ENCODE measurements around the gene MAP2K3.

Gene MAP2K3

GRCh38 chr17:21283482-21284318 lies 811 bp upstream of the MAP2K3 start:
- Histone ChIP-seq H3K9me3 (ENCODE audit: control insufficient read depth in 1 of 2, low read length in 2 of 2) (no peaks in the 10 kb centered on the region), H3K4me3 (ENCODE audit: low read depth in 1 of 2, low read length in 2 of 2) (peak overlapping the region; percentile 62 to 71), H3K9ac (ENCODE audit: low read depth in 1 of 2, low read length in 2 of 2) (peak overlapping the region; percentile 28 to 65), H3K27ac (ENCODE audit: low read depth, low read length) (no peak overlapping the region), H3K36me3 (ENCODE audit: control insufficient read depth in 1 of 2, insufficient read depth in 2 of 2, low read length in 2 of 2) (no peaks in the 10 kb centered on the region), H3K4me1 (ENCODE audit: control insufficient read depth in 1 of 2, insufficient read depth in 2 of 2, low read length in 2 of 2) (peaks cover 33 to 49% of the 10 kb centered on the region in 2 donors), H3K27me3 (ENCODE audit: control insufficient read depth in 1 of 2, insufficient read depth in 2 of 2, low read length in 2 of 2) (no peaks in the 10 kb centered on the region)

- Histone ChIP-seq H3K4me1 (ENCODE audit: control insufficient read depth in 1 of 2, insufficient read depth in 2 of 2, low read length in 2 of 2) (peaks cover 37 to 52% of the 10 kb centered on the region in 2 donors), H3K9me3 (ENCODE audit: control insufficient read depth in 1 of 2, low read length in 2 of 2) (no peaks in the 10 kb centered on the region), H3K36me3 (ENCODE audit: control insufficient read depth in 1 of 2, insufficient read depth in 2 of 2, low read length in 2 of 2) (no peaks in the 10 kb centered on the region), H3K27ac (ENCODE audit: low read depth, low read length) (peak overlapping the region; percentile 99), H3K9ac (ENCODE audit: low read depth in 1 of 2, low read length in 2 of 2) (peak overlapping the region; percentile 93 to 97), H3K4me3 (ENCODE audit: low read depth in 1 of 2, low read length in 2 of 2) (peak overlapping the region; percentile 86 to 91), H3K27me3 (ENCODE audit: control insufficient read depth in 1 of 2, insufficient read depth in 2 of 2, low read length in 2 of 2) (no peaks in the 10 kb centered on the region)
Measured at GRCh38 chr17:21285164-21286065, 904 bp downstream of the MAP2K3 start.

GRCh38 chr17:21286066-21286770 lies 1.7 kb downstream of the MAP2K3 start:
- peak overlapping the region; percentile 99 for H3K27ac ChIP-seq (ENCODE audit: low read depth, low read length)
- no peaks in the 10 kb centered on the region for H3K36me3 ChIP-seq (ENCODE audit: control insufficient read depth in 1 of 2, insufficient read depth in 2 of 2, low read length in 2 of 2)
- H3K4me3 ChIP-seq (ENCODE audit: low read depth in 1 of 2, low read length in 2 of 2) = peak overlapping the region; percentile 86 to 91
- H3K27me3 ChIP-seq (ENCODE audit: control insufficient read depth in 1 of 2, insufficient read depth in 2 of 2, low read length in 2 of 2) = no peaks in the 10 kb centered on the region
- peaks cover 37 to 54% of the 10 kb centered on the region in 2 donors for H3K4me1 ChIP-seq (ENCODE audit: control insufficient read depth in 1 of 2, insufficient read depth in 2 of 2, low read length in 2 of 2)
- H3K9ac ChIP-seq (ENCODE audit: low read depth in 1 of 2, low read length in 2 of 2) = peak overlapping the region; percentile 93 to 97
- no peaks in the 10 kb centered on the region for H3K9me3 ChIP-seq (ENCODE audit: control insufficient read depth in 1 of 2, low read length in 2 of 2)

GRCh38 chr17:21286909-21287702 lies 2.6 kb downstream of the MAP2K3 start:
- peak overlapping the region; percentile 93 to 97 for H3K9ac ChIP-seq (ENCODE audit: low read depth in 1 of 2, low read length in 2 of 2)
- H3K27ac ChIP-seq (ENCODE audit: low read depth, low read length) = peak overlapping the region; percentile 99
- no peaks in the 10 kb centered on the region for H3K27me3 ChIP-seq (ENCODE audit: control insufficient read depth in 1 of 2, insufficient read depth in 2 of 2, low read length in 2 of 2)
- H3K9me3 ChIP-seq (ENCODE audit: control insufficient read depth in 1 of 2, low read length in 2 of 2) = no peaks in the 10 kb centered on the region
- peaks cover 37 to 54% of the 10 kb centered on the region in 2 donors for H3K4me1 ChIP-seq (ENCODE audit: control insufficient read depth in 1 of 2, insufficient read depth in 2 of 2, low read length in 2 of 2)
- H3K36me3 ChIP-seq (ENCODE audit: control insufficient read depth in 1 of 2, insufficient read depth in 2 of 2, low read length in 2 of 2) = peaks cover 0 to 4% of the 10 kb centered on the region in 2 donors
- H3K4me3 ChIP-seq (ENCODE audit: low read depth in 1 of 2, low read length in 2 of 2) = peak overlapping the region; percentile 86 to 91

- Histone ChIP-seq H3K4me3 (ENCODE audit: low read depth in 1 of 2, low read length in 2 of 2) (peak overlapping the region; percentile 86 to 91), H3K4me1 (ENCODE audit: control insufficient read depth in 1 of 2, insufficient read depth in 2 of 2, low read length in 2 of 2) (peaks cover 37 to 54% of the 10 kb centered on the region in 2 donors)
Measured at GRCh38 chr17:21287703-21288449, 3.4 kb downstream of the MAP2K3 start.

GRCh38 chr17:21288571-21289017 lies 4.1 kb downstream of the MAP2K3 start:
- peaks cover 0 to 2% of the 10 kb centered on the region in 2 donors for H3K9me3 ChIP-seq (ENCODE audit: control insufficient read depth in 1 of 2, low read length in 2 of 2)
- peak overlapping the region; percentile 86 to 91 for H3K4me3 ChIP-seq (ENCODE audit: low read depth in 1 of 2, low read length in 2 of 2)
- no peaks in the 10 kb centered on the region for H3K27me3 ChIP-seq (ENCODE audit: control insufficient read depth in 1 of 2, insufficient read depth in 2 of 2, low read length in 2 of 2)
- H3K9ac ChIP-seq (ENCODE audit: low read depth in 1 of 2, low read length in 2 of 2) = peak overlapping the region; percentile 93 to 97
- H3K4me1 ChIP-seq (ENCODE audit: control insufficient read depth in 1 of 2, insufficient read depth in 2 of 2, low read length in 2 of 2) = peaks cover 37 to 50% of the 10 kb centered on the region in 2 donors
- peak overlapping the region; percentile 99 for H3K27ac ChIP-seq (ENCODE audit: low read depth, low read length)
- H3K36me3 ChIP-seq (ENCODE audit: control insufficient read depth in 1 of 2, insufficient read depth in 2 of 2, low read length in 2 of 2) = peaks cover 4 to 7% of the 10 kb centered on the region in 2 donors

More at GRCh38 chr17:21287703-21288449, 3.4 kb downstream of the MAP2K3 start:
- Histone ChIP-seq H3K9me3 (ENCODE audit: control insufficient read depth in 1 of 2, low read length in 2 of 2) (peaks cover 0 to 1% of the 10 kb centered on the region in 2 donors), H3K9ac (ENCODE audit: low read depth in 1 of 2, low read length in 2 of 2) (peak overlapping the region; percentile 93 to 97), H3K27ac (ENCODE audit: low read depth, low read length) (peak overlapping the region; percentile 99), H3K36me3 (ENCODE audit: control insufficient read depth in 1 of 2, insufficient read depth in 2 of 2, low read length in 2 of 2) (peaks cover under 1 to 4% of the 10 kb centered on the region in 2 donors), H3K27me3 (ENCODE audit: control insufficient read depth in 1 of 2, insufficient read depth in 2 of 2, low read length in 2 of 2) (no peaks in the 10 kb centered on the region)

- H3K4me1 ChIP-seq (ENCODE audit: control insufficient read depth in 1 of 2, insufficient read depth in 2 of 2, low read length in 2 of 2) = peaks cover 37 to 51% of the 10 kb centered on the region in 2 donors
Measured at GRCh38 chr17:21289175-21289901, 4.8 kb downstream of the MAP2K3 start.

GRCh38 chr17:21289902-21290571 lies 5.5 kb downstream of the MAP2K3 start:
- Histone ChIP-seq H3K27me3 (ENCODE audit: control insufficient read depth in 1 of 2, insufficient read depth in 2 of 2, low read length in 2 of 2) (no peaks in the 10 kb centered on the region), H3K27ac (ENCODE audit: low read depth, low read length) (no peak overlapping the region), H3K9me3 (ENCODE audit: control insufficient read depth in 1 of 2, low read length in 2 of 2) (peaks cover 0 to 2% of the 10 kb centered on the region in 2 donors), H3K36me3 (ENCODE audit: control insufficient read depth in 1 of 2, insufficient read depth in 2 of 2, low read length in 2 of 2) (peaks cover 4 to 9% of the 10 kb centered on the region in 2 donors), H3K9ac (ENCODE audit: low read depth in 1 of 2, low read length in 2 of 2) (peak overlapping the region; percentile 18 to 97), H3K4me3 (ENCODE audit: low read depth in 1 of 2, low read length in 2 of 2) (no peak overlapping the region), H3K4me1 (ENCODE audit: control insufficient read depth in 1 of 2, insufficient read depth in 2 of 2, low read length in 2 of 2) (peaks cover 37 to 58% of the 10 kb centered on the region in 2 donors)

More at GRCh38 chr17:21289175-21289901, 4.8 kb downstream of the MAP2K3 start:
- peaks cover 0 to 2% of the 10 kb centered on the region in 2 donors for H3K9me3 ChIP-seq (ENCODE audit: control insufficient read depth in 1 of 2, low read length in 2 of 2)
- H3K9ac ChIP-seq (ENCODE audit: low read depth in 1 of 2, low read length in 2 of 2) = peak overlapping the region; percentile 93 to 97
- no peaks in the 10 kb centered on the region for H3K27me3 ChIP-seq (ENCODE audit: control insufficient read depth in 1 of 2, insufficient read depth in 2 of 2, low read length in 2 of 2)
- H3K36me3 ChIP-seq (ENCODE audit: control insufficient read depth in 1 of 2, insufficient read depth in 2 of 2, low read length in 2 of 2) = peaks cover 4 to 9% of the 10 kb centered on the region in 2 donors
- peak overlapping the region; percentile 6 for H3K27ac ChIP-seq (ENCODE audit: low read depth, low read length)
- peak overlapping the region in 1 of 2 donors; percentile 86 for H3K4me3 ChIP-seq (ENCODE audit: low read depth in 1 of 2, low read length in 2 of 2)
